OCI-LY1 (cell line): ENCODE results near the gene ERICH3.

Source experiments
- H2AFZ ChIP-seq: fragments of 200-600 bp; sonication (generic), shearing (Covaris generic); 2 replicates; pipeline ENCODE4 v1.6.0; 2014; ENCODE audit warnings: antibody characterized with exemption, mild to moderate bottlenecking, low read length
- H3F3A ChIP-seq: fragments of 200-600 bp; sonication (generic), shearing (Covaris generic); 2 replicates; pipeline ENCODE4 v1.6.0; 2014; ENCODE audit warnings: mild to moderate bottlenecking, antibody characterized with exemption, low read length, moderate library complexity; ENCODE audit not compliant: insufficient read depth
- H3K27ac ChIP-seq: fragments of 200-600 bp; sonication (generic); 2 replicates; pipeline ENCODE4 v1.5.1; 2014; ENCODE audit warnings: low read length, mixed run types, mild to moderate bottlenecking, low read depth; ENCODE audit not compliant: poor library complexity, severe bottlenecking
- H3K27me3 ChIP-seq: fragments of 200-600 bp; sonication (generic); 2 replicates; pipeline ENCODE4 v1.6.0; 2014; ENCODE audit warnings: antibody characterized with exemption, mild to moderate bottlenecking, low read length, moderate library complexity; ENCODE audit not compliant: insufficient read depth
- H3K36me3 ChIP-seq: fragments of 200-600 bp; sonication (generic); 2 replicates; pipeline ENCODE4 v1.6.1; 2014; ENCODE audit warnings: mild to moderate bottlenecking, antibody characterized with exemption, low read length, moderate library complexity, mixed read lengths; ENCODE audit not compliant: insufficient read depth
- H3K4me1 ChIP-seq: fragments of 200-600 bp; sonication (generic); 2 replicates; pipeline ENCODE4 v1.5.1; 2014; ENCODE audit warnings: mild to moderate bottlenecking, low read length, moderate library complexity; ENCODE audit not compliant: insufficient read depth, severe bottlenecking
- H3K4me2 ChIP-seq: fragments of 200-600 bp; sonication (generic), shearing (Covaris generic); 2 replicates; pipeline ENCODE4 v1.6.1; 2014; ENCODE audit warnings: low read length
- H3K4me3 ChIP-seq: fragments of 200-600 bp; sonication (generic); 2 replicates; pipeline ENCODE4 v1.5.1; 2014; ENCODE audit warnings: low read length, low read depth, mild to moderate bottlenecking, mixed read lengths; ENCODE audit not compliant: poor library complexity, severe bottlenecking
- H3K79me2 ChIP-seq: fragments of 200-600 bp; shearing (Covaris generic); 2 replicates; pipeline ENCODE4 v1.6.1; 2016; ENCODE audit warnings: mixed run types, low read length, mixed read lengths; ENCODE audit not compliant: insufficient read depth
- H3K9ac ChIP-seq: fragments of 200-600 bp; sonication (generic), shearing (Covaris generic); 2 replicates; pipeline ENCODE4 v1.6.1; 2014; ENCODE audit warnings: mild to moderate bottlenecking, low read length, mixed read lengths
- H3K9me2 ChIP-seq: fragments of 200-600 bp; sonication (generic), shearing (Covaris generic); 2 replicates; pipeline ENCODE4 v1.6.1; 2014; ENCODE audit warnings: low read depth, mild to moderate bottlenecking, low read length, mixed read lengths
- H3K9me3 ChIP-seq: fragments of 200-600 bp; shearing (Covaris generic); 2 replicates; pipeline ENCODE4 v1.6.1; 2014; ENCODE audit warnings: low read length, mixed read lengths
- H4K20me1 ChIP-seq: fragments of 200-600 bp; sonication (generic), shearing (Covaris generic); 2 replicates; pipeline ENCODE4 v1.6.0; 2016; ENCODE audit warnings: mild to moderate bottlenecking, low read length; ENCODE audit not compliant: insufficient read depth
- CTCF ChIP-seq: fragments of 200-600 bp; sonication (generic), shearing (Covaris generic); IDR thresholded peaks from 2 replicates; pipeline ENCODE4 v1.5.1; 2017; ENCODE audit warnings: mild to moderate bottlenecking, antibody characterized with exemption, low read length, moderate library complexity, mixed read lengths
- EZH2 ChIP-seq: fragments of 200-600 bp; sonication (generic), shearing (Covaris generic); IDR thresholded peaks from 2 replicates; pipeline ENCODE4 v1.8.0; 2017; ENCODE audit warnings: borderline replicate concordance, mixed run types, mild to moderate bottlenecking, antibody characterized with exemption, low read length, moderate library complexity, mixed read lengths

Gene ERICH3

GRCh38 chr1:74686928-74687327, 13.3 kb upstream of the ERICH3 start:
- Histone ChIP-seq H3K4me2 (no peak overlapping the region), H3K36me3 (no peaks in the 10 kb centered on the region), H3K4me1 (no peaks in the 10 kb centered on the region), H3K9me2 (no peaks in the 10 kb centered on the region), H3F3A (no peaks in the 10 kb centered on the region), H3K9ac (no peak overlapping the region), H3K27ac (no peak overlapping the region), H4K20me1 (no peaks in the 10 kb centered on the region), H3K27me3 (no peaks in the 10 kb centered on the region), H3K9me3 (no peaks in the 10 kb centered on the region), H3K4me3 (no peak overlapping the region), H2AFZ (no peak overlapping the region), H3K79me2 (no peaks in the 10 kb centered on the region)
- TF ChIP-seq CTCF (no peak), EZH2 (no peak)

GRCh38 chr1:74684301-74684700, 10.7 kb upstream of the ERICH3 start:
- Histone ChIP-seq H3K27ac (no peak overlapping the region), H3K4me2 (no peak overlapping the region), H3K9ac (no peak overlapping the region), H2AFZ (no peak overlapping the region), H3K4me1 (no peaks in the 10 kb centered on the region), H3K36me3 (no peaks in the 10 kb centered on the region), H4K20me1 (no peaks in the 10 kb centered on the region), H3K4me3 (no peak overlapping the region), H3K79me2 (no peaks in the 10 kb centered on the region), H3K9me2 (no peaks in the 10 kb centered on the region), H3K27me3 (no peaks in the 10 kb centered on the region), H3F3A (no peaks in the 10 kb centered on the region), H3K9me3 (no peaks in the 10 kb centered on the region)
- no peak for TF ChIP-seq CTCF

GRCh38 chr1:74683656-74684055, 10.1 kb upstream of the ERICH3 start:
- Histone ChIP-seq H3K4me3 (no peak overlapping the region), H3K9ac (no peak overlapping the region), H2AFZ (no peak overlapping the region), H3F3A (no peaks in the 10 kb centered on the region), H3K9me3 (no peaks in the 10 kb centered on the region), H4K20me1 (no peaks in the 10 kb centered on the region), H3K79me2 (no peaks in the 10 kb centered on the region), H3K4me1 (no peaks in the 10 kb centered on the region), H3K4me2 (no peak overlapping the region), H3K27ac (no peak overlapping the region), H3K9me2 (no peaks in the 10 kb centered on the region), H3K27me3 (no peaks in the 10 kb centered on the region), H3K36me3 (no peaks in the 10 kb centered on the region)
- TF ChIP-seq CTCF (no peak), EZH2 (no peak)
